Measurements from ENCODE around the gene UTP25. TPM values are rescaled to one million over a fixed set of nuclear protein-coding genes. Genes with fewer than 3 reads are reported as not detected.

The UTP25 gene
- total RNA-seq, 1 donor from 2014 or later, result 7.4 TPM

- Histone ChIP-seq H3K9ac (ENCODE audit: low read length) (no peak overlapping the region), H3K27me3 (ENCODE audit: insufficient read depth, low read length) (no peaks in the 10 kb centered on the region), H2AFZ (ENCODE audit: low read depth, low read length) (no peak overlapping the region), H3K79me2 (ENCODE audit: insufficient read depth, low read length) (no peaks in the 10 kb centered on the region), H3K4me1 (ENCODE audit: insufficient read depth, low read length) (peaks cover 6% of the 10 kb centered on the region), H3K27ac (ENCODE audit: low read depth, low read length) (no peak overlapping the region), H3K9me3 (ENCODE audit: insufficient read depth, low read depth, low read length) (no peaks in the 10 kb centered on the region), H3K4me2 (ENCODE audit: low read length) (no peak overlapping the region), H3K4me3 (ENCODE audit: insufficient read depth, low read depth, low read length) (no peak overlapping the region), H4K20me1 (ENCODE audit: insufficient read depth, low read length) (no peaks in the 10 kb centered on the region), H3K36me3 (ENCODE audit: insufficient read depth, low read length) (no peaks in the 10 kb centered on the region)
- FAIRE-seq (no peak), DNase-seq (ENCODE audit: low read depth) (no peak)
- Mint-ChIP-seq H3K27me3 (ENCODE audit: low read depth, unreplicated experiment) (peaks cover 13% of the 10 kb centered on the region), H3K4me1 (ENCODE audit: low read depth, unreplicated experiment) (peaks cover 16% of the 10 kb centered on the region), H3K4me3 (ENCODE audit: unreplicated experiment) (no peak overlapping the region), H3K36me3 (ENCODE audit: low read depth, unreplicated experiment) (no peaks in the 10 kb centered on the region), H3K9me3 (ENCODE audit: unreplicated experiment) (peaks cover 16% of the 10 kb centered on the region), H3K27ac (ENCODE audit: unreplicated experiment) (no peak overlapping the region)
- TF ChIP-seq CTCF (IDR thresholded peaks at IDR 0.05; ENCODE audit: insufficient read depth, low read depth, low read length) (no peak), EZH2 (IDR thresholded peaks at IDR 0.05; ENCODE audit: insufficient read depth, low read length) (no peak)
These were observed 38.4 kb downstream of the UTP25 start for GRCh38 chr1:209866201-209866600.

GRCh38 chr1:209869291-209870149 lies 41.7 kb downstream of the UTP25 start:
- Histone ChIP-seq H3K36me3 (ENCODE audit: insufficient read depth, low read length) (no peaks in the 10 kb centered on the region), H3K4me3 (ENCODE audit: insufficient read depth, low read depth, low read length) (no peak overlapping the region), H4K20me1 (ENCODE audit: insufficient read depth, low read length) (no peaks in the 10 kb centered on the region), H3K27ac (ENCODE audit: low read depth, low read length) (no peak overlapping the region), H3K9ac (ENCODE audit: low read length) (no peak overlapping the region), H3K9me3 (ENCODE audit: insufficient read depth, low read depth, low read length) (no peaks in the 10 kb centered on the region), H3K4me1 (ENCODE audit: insufficient read depth, low read length) (peaks cover 16% of the 10 kb centered on the region), H2AFZ (ENCODE audit: low read depth, low read length) (no peak overlapping the region), H3K4me2 (ENCODE audit: low read length) (no peak overlapping the region), H3K79me2 (ENCODE audit: insufficient read depth, low read length) (no peaks in the 10 kb centered on the region), H3K27me3 (ENCODE audit: insufficient read depth, low read length) (no peaks in the 10 kb centered on the region)
- H3K4me3 Mint-ChIP-seq (ENCODE audit: unreplicated experiment), result no peak overlapping the region
- peaks cover 16% of the 10 kb centered on the region for H3K9me3 Mint-ChIP-seq (ENCODE audit: unreplicated experiment)
- FAIRE-seq (no peak), DNase-seq (ENCODE audit: low read depth) (no peak)
- peaks cover 11% of the 10 kb centered on the region for H3K4me1 Mint-ChIP-seq (ENCODE audit: low read depth, unreplicated experiment)
- TF ChIP-seq CTCF (IDR thresholded peaks at IDR 0.05; ENCODE audit: insufficient read depth, low read depth, low read length) (no peak), EZH2 (IDR thresholded peaks at IDR 0.05; ENCODE audit: insufficient read depth, low read length) (no peak)
- no peaks in the 10 kb centered on the region for H3K27me3 Mint-ChIP-seq (ENCODE audit: low read depth, unreplicated experiment)
- no peak overlapping the region for H3K27ac Mint-ChIP-seq (ENCODE audit: unreplicated experiment)
- H3K36me3 Mint-ChIP-seq (ENCODE audit: low read depth, unreplicated experiment), result no peaks in the 10 kb centered on the region

All from astrocyte (in vitro differentiated cells and primary cell).